SK-N-SH treated with all-trans-retinoic acid at 6 μM for 48 hours (cell line): ENCODE measurements around the gene ACKR1.

Experiments used
- ARNTL ChIP-seq: fragments of 450-650 bp; formaldehyde crosslinking; IDR thresholded peaks from 2 replicates; pipeline ENCODE4 v1.5.0; 2020; ENCODE audit warnings: low read depth, mild to moderate bottlenecking, moderate library complexity, borderline replicate concordance
- BACH2 ChIP-seq: fragments of 250-450 bp; sonication (Bioruptor Pico); IDR thresholded peaks from 2 replicates; pipeline ENCODE4 v1.9.0; 2021; ENCODE audit warnings: mild to moderate bottlenecking, borderline replicate concordance
- TOX ChIP-seq: fragments of 250-450 bp; sonication (Bioruptor Pico); IDR thresholded peaks from 2 replicates; pipeline ENCODE4 v1.8.0; 2021; ENCODE audit warnings: mild to moderate bottlenecking, moderate library complexity, borderline replicate concordance
- ZFP3 ChIP-seq: fragments of 250-450 bp; sonication (Bioruptor Pico); IDR thresholded peaks from 2 replicates; pipeline ENCODE4 v1.5.0; 2020; ENCODE audit warnings: mild to moderate bottlenecking, moderate library complexity
- TF ChIP-seq, protein P1 (sequence below): fragments of 250-450 bp; sonication (Bioruptor Pico); IDR thresholded peaks from 2 replicates; pipeline ENCODE4 v1.8.0; 2020; ENCODE audit warnings: mild to moderate bottlenecking, moderate library complexity, borderline replicate concordance

DNA sequence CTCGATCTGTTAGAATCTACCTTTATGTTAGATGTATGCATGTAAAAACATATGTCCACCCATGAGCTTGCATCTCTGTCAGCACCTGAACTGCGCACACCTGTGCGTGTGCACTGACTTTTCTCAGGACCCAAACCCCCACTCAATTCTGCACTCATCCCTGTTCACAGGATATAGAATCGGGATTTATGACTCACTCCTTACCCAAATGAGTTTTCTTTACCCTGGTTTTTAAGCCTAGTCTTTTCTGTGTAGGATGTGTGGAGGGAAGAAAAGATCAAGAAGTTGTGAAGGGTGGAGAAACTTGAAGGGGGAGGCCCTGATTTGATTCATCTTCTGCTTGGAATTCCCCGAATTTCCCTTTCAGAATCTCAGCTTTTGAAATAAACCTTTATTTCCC is 2.4 kb downstream of the ACKR1 start:
- TF ChIP-seq ZFP3 (CRISPR knock-in tag) (no peak), BACH2 (CRISPR knock-in tag) (no peak), TOX (CRISPR knock-in tag) (no peak), ARNTL (CRISPR knock-in tag) (no peak)
- TF ChIP-seq, protein P1, sequence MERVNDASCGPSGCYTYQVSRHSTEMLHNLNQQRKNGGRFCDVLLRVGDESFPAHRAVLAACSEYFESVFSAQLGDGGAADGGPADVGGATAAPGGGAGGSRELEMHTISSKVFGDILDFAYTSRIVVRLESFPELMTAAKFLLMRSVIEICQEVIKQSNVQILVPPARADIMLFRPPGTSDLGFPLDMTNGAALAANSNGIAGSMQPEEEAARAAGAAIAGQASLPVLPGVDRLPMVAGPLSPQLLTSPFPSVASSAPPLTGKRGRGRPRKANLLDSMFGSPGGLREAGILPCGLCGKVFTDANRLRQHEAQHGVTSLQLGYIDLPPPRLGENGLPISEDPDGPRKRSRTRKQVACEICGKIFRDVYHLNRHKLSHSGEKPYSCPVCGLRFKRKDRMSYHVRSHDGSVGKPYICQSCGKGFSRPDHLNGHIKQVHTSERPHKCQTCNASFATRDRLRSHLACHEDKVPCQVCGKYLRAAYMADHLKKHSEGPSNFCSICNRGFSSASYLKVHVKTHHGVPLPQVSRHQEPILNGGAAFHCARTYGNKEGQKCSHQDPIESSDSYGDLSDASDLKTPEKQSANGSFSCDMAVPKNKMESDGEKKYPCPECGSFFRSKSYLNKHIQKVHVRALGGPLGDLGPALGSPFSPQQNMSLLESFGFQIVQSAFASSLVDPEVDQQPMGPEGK = no peak
